ENCODE measurements around the gene KIF26B. TPM values are rescaled to one million over a fixed set of nuclear protein-coding genes. Genes with fewer than 3 reads are reported as not detected.

Gene KIF26B
- total and polyA plus RNA-seq, 2 of the 4 experiments (the other 2 are of a cell fraction) = 0.53 to 0.54 TPM

GRCh38 chr1:245258271-245258920, 103.6 kb downstream of the KIF26B start:
- Histone ChIP-seq H2BK120ac (ENCODE audit: low read depth, low read length) (no peak overlapping the region), H2AFZ (replicated peaks; ENCODE audit: low read length, poor library complexity) (no peak overlapping the region), H3K9me1 (ENCODE audit: insufficient read depth, low read length) (no peaks in the 10 kb centered on the region), H4K20me1 (ENCODE audit: insufficient read depth, low read length) (no peaks in the 10 kb centered on the region), H3K36me3 (ENCODE audit: control insufficient read depth, insufficient read depth, low read length) (no peaks in the 10 kb centered on the region), H3K4me3 (ENCODE audit: insufficient read depth, low read depth, low read length) (no peak overlapping the region), H4K5ac (ENCODE audit: low read depth, low read length) (no peak overlapping the region), H3K9ac (ENCODE audit: low read depth, low read length) (no peak overlapping the region), H3K14ac (replicated peaks; ENCODE audit: low read depth, low read length) (no peak overlapping the region), H2BK5ac (ENCODE audit: low read depth, low read length, poor library complexity, severe bottlenecking) (no peak overlapping the region), H3K4me2 (ENCODE audit: low read depth, low read length) (no peak overlapping the region), H3K18ac (ENCODE audit: low read depth, low read length) (no peak overlapping the region), H3K9me3 (ENCODE audit: control insufficient read depth, insufficient read depth, low read length) (no peaks in the 10 kb centered on the region), H3K27ac (ENCODE audit: insufficient read depth, low read length) (no peak overlapping the region), H3K4ac (ENCODE audit: low read depth, low read length) (no peak overlapping the region), H3K4me1 (ENCODE audit: control insufficient read depth, insufficient read depth, low read length) (no peaks in the 10 kb centered on the region), H3K79me1 (ENCODE audit: low read depth in 1 of 2, low read length in 2 of 2) (no peaks in the 10 kb centered on the region; a peak in 1 of 4 replicates), H2AK9ac (replicated peaks; ENCODE audit: low read depth, low read length, poor library complexity) (no peak overlapping the region), H4K8ac (ENCODE audit: low read depth in 2 of 2, low read length in 2 of 2) (no peak overlapping the region), H2BK15ac (ENCODE audit: low read depth, low read length) (no peak overlapping the region), H3K27me3 (ENCODE audit: control insufficient read depth, insufficient read depth, low read length) (no peaks in the 10 kb centered on the region), H3K23ac (ENCODE audit: low read depth, low read length) (no peak overlapping the region), H2AK5ac (ENCODE audit: low read depth, low read length) (no peak overlapping the region), H2BK20ac (ENCODE audit: low read depth, low read length) (no peak overlapping the region), H3K56ac (ENCODE audit: extremely low read depth, insufficient read depth, low read length) (no peak overlapping the region), H4K91ac (ENCODE audit: insufficient read depth, low read depth, low read length) (no peak overlapping the region)
- dilution Hi-C loops (cut with HindIII; ENCODE audit: low sequenced_read_pairs, unreplicated experiment) (no loop called here), in situ Hi-C loops (cut with MboI; ENCODE audit: low sequenced_read_pairs) (no loop called here), intact Hi-C loops (cut with micrococcal nuclease) (no loop called here)
- CTCF ChIA-PET = interaction anchor here (0.5 kb wide), 1 partner anchor 818 kb away, joined by 3 read pairs; no protein-coding TSS in a partner anchor
- DNase-seq (no peak), ATAC-seq (ENCODE audit: low read depth) (no peak)
- no TSS peak for BruUV-seq (replicated peaks)
- POLR2A ChIA-PET (ENCODE audit: unreplicated experiment) = no interaction called here
- WGBS, 2 experiments (ENCODE audit: extremely low coverage in 2 of 2, insufficient read length in 1 of 2) = no CpG with 5 or more reads among the region's 12 CpGs
- TF ChIP-seq ELK1 (IDR thresholded peaks at IDR 0.05; ENCODE audit: borderline replicate concordance, low read depth, low read length) (no peak), CHD1 (IDR thresholded peaks at IDR 0.05; ENCODE audit: low read depth, low read length) (no peak), CTCF (conservative IDR thresholded peaks at IDR 0.05; ENCODE audit: low read depth, low read length) (no peak), FOS (IDR thresholded peaks at IDR 0.05; ENCODE audit: low read depth, low read length) (no peak), USF2 (IDR thresholded peaks at IDR 0.05; ENCODE audit: low read depth, low read length) (no peak)

Data from IMR-90 (cell line).